Measurements from ENCODE around the gene XDH. TPM values are rescaled to one million over a fixed set of nuclear protein-coding genes. Genes with fewer than 3 reads are reported as not detected.

XDH gene
- total and polyA plus RNA-seq, 2 donors (not counting 1 experiment from before 2014, with no cell fraction given) = 0.50 to 0.59 TPM

GRCh38 chr2:31411771-31412170, 2.8 kb downstream of the XDH start:
- Histone ChIP-seq H2AFZ (ENCODE audit: low read length) (no peak overlapping the region), H3K27me3 (ENCODE audit: control insufficient read depth, insufficient read depth, low read length) (no peaks in the 10 kb centered on the region), H3K79me2 (ENCODE audit: control insufficient read depth, insufficient read depth, low read length) (no peaks in the 10 kb centered on the region), H3K4me1 (ENCODE audit: control insufficient read depth, extremely low read depth, insufficient read depth, low read length) (no peaks in the 10 kb centered on the region), H3K9me3 (ENCODE audit: control insufficient read depth, insufficient read depth, low read depth, low read length) (no peaks in the 10 kb centered on the region), H3K4me2 (ENCODE audit: extremely low read depth, insufficient read depth, low read length) (no peak overlapping the region), H4K20me1 (ENCODE audit: control insufficient read depth, extremely low read depth, insufficient read depth, low read length) (no peaks in the 10 kb centered on the region), H3K4me3 (replicated peaks in 1 of 4; ENCODE audit: control extremely low read depth in 1 of 4, insufficient read depth in 1 of 4, low read depth in 3 of 4, low read length in 4 of 4) (no peak overlapping the region), H3K9ac (ENCODE audit: insufficient read depth, low read length) (no peak overlapping the region), H3K27ac (ENCODE audit: insufficient read depth, low read length) (no peak overlapping the region), H3K36me3 (ENCODE audit: control insufficient read depth, insufficient read depth, low read length) (no peaks in the 10 kb centered on the region)
- TF ChIP-seq, protein P1, sequence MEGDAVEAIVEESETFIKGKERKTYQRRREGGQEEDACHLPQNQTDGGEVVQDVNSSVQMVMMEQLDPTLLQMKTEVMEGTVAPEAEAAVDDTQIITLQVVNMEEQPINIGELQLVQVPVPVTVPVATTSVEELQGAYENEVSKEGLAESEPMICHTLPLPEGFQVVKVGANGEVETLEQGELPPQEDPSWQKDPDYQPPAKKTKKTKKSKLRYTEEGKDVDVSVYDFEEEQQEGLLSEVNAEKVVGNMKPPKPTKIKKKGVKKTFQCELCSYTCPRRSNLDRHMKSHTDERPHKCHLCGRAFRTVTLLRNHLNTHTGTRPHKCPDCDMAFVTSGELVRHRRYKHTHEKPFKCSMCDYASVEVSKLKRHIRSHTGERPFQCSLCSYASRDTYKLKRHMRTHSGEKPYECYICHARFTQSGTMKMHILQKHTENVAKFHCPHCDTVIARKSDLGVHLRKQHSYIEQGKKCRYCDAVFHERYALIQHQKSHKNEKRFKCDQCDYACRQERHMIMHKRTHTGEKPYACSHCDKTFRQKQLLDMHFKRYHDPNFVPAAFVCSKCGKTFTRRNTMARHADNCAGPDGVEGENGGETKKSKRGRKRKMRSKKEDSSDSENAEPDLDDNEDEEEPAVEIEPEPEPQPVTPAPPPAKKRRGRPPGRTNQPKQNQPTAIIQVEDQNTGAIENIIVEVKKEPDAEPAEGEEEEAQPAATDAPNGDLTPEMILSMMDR (conservative IDR thresholded peaks at IDR 0.05 in 1 of 2, IDR thresholded peaks at IDR 0.05 in 1 of 2; ENCODE audit: low read depth in 1 of 2, low read length in 2 of 2) = no peak
- TF ChIP-seq EZH2 (IDR thresholded peaks at IDR 0.05; ENCODE audit: low read length, missing control alignments) = no peak
- DNase-seq (ENCODE audit: low read depth in 2 of 2) = no peak

DNA sequence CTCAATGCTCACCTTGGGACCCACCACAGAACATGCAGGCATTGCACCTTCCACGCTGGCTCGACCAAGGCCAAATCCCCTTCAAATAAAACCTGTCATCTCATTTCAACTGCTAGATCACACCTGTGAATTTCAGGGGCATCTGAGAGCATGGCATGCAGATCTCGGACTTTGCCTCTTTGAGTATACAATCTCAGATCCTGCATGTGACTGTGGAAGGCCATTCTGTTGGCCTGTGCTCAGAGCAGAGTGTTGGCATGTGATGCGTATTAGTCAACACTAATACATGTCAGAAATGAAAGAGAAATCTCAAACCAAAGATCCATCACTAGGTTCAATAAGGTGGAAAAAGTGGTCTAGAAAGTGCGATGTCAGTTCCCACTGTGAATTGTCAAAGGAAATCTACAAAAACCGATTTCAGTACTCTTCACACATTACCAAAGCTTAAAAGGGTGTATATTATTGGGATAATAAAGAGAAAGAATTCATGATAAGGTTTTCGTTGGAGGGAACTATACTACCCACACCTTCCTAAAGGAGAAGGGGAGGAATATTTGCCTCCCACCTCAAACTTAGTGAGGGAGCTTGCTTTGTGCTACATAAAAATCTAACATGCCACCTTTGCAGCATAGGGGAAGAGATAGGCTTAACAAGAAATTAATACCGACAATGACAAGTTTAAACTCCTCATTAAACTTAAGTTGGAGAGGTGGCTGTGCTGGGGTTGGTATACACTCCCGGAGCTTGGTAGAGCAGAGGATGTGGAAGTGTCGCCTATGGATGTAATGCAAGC, 7.8 kb downstream of the XDH start:
- H3K79me2 ChIP-seq (ENCODE audit: control insufficient read depth, insufficient read depth, low read length) = no peaks in the 10 kb centered on the region
- no peaks in the 10 kb centered on the region for H3K27me3 ChIP-seq (ENCODE audit: control insufficient read depth, insufficient read depth, low read length)
- no peak for TF ChIP-seq EZH2 (IDR thresholded peaks at IDR 0.05; ENCODE audit: low read length, missing control alignments)
- TF ChIP-seq, protein P1 (conservative IDR thresholded peaks at IDR 0.05 in 1 of 2, IDR thresholded peaks at IDR 0.05 in 1 of 2; ENCODE audit: low read depth in 1 of 2, low read length in 2 of 2) = no peak

GRCh38 chr2:31404827-31405226, 9.7 kb downstream of the XDH start:
- H2AFZ ChIP-seq (ENCODE audit: low read length) = no peak overlapping the region

More for the DNA sequence above, 7.8 kb downstream of the XDH start:
- Histone ChIP-seq H3K27ac (ENCODE audit: insufficient read depth, low read length) (no peak overlapping the region), H4K20me1 (ENCODE audit: control insufficient read depth, extremely low read depth, insufficient read depth, low read length) (no peaks in the 10 kb centered on the region), H3K36me3 (ENCODE audit: control insufficient read depth, insufficient read depth, low read length) (no peaks in the 10 kb centered on the region), H2AFZ (ENCODE audit: low read length) (no peak overlapping the region), H3K4me2 (ENCODE audit: extremely low read depth, insufficient read depth, low read length) (no peak overlapping the region), H3K4me3 (replicated peaks in 1 of 4; ENCODE audit: control extremely low read depth in 1 of 4, insufficient read depth in 1 of 4, low read depth in 3 of 4, low read length in 4 of 4) (no peak overlapping the region), H3K4me1 (ENCODE audit: control insufficient read depth, extremely low read depth, insufficient read depth, low read length) (peaks cover 5% of the 10 kb centered on the region), H3K9me3 (ENCODE audit: control insufficient read depth, insufficient read depth, low read depth, low read length) (no peaks in the 10 kb centered on the region), H3K9ac (ENCODE audit: insufficient read depth, low read length) (no peak overlapping the region)
- no peak for DNase-seq (ENCODE audit: low read depth in 2 of 2)

More at GRCh38 chr2:31404827-31405226, 9.7 kb downstream of the XDH start:
- Histone ChIP-seq H3K79me2 (ENCODE audit: control insufficient read depth, insufficient read depth, low read length) (no peaks in the 10 kb centered on the region), H4K20me1 (ENCODE audit: control insufficient read depth, extremely low read depth, insufficient read depth, low read length) (no peaks in the 10 kb centered on the region), H3K9ac (ENCODE audit: insufficient read depth, low read length) (no peak overlapping the region), H3K27ac (ENCODE audit: insufficient read depth, low read length) (no peak overlapping the region), H3K4me2 (ENCODE audit: extremely low read depth, insufficient read depth, low read length) (no peak overlapping the region), H3K27me3 (ENCODE audit: control insufficient read depth, insufficient read depth, low read length) (no peaks in the 10 kb centered on the region), H3K9me3 (ENCODE audit: control insufficient read depth, insufficient read depth, low read depth, low read length) (no peaks in the 10 kb centered on the region), H3K36me3 (ENCODE audit: control insufficient read depth, insufficient read depth, low read length) (no peaks in the 10 kb centered on the region), H3K4me1 (ENCODE audit: control insufficient read depth, extremely low read depth, insufficient read depth, low read length) (peaks cover 15% of the 10 kb centered on the region), H3K4me3 (replicated peaks in 1 of 4; ENCODE audit: control extremely low read depth in 1 of 4, insufficient read depth in 1 of 4, low read depth in 3 of 4, low read length in 4 of 4) (no peak overlapping the region)
- TF ChIP-seq, protein P1 (conservative IDR thresholded peaks at IDR 0.05 in 1 of 2, IDR thresholded peaks at IDR 0.05 in 1 of 2; ENCODE audit: low read depth in 1 of 2, low read length in 2 of 2) = no peak
- TF ChIP-seq EZH2 (IDR thresholded peaks at IDR 0.05; ENCODE audit: low read length, missing control alignments) = no peak
- no peak for DNase-seq (ENCODE audit: low read depth in 2 of 2)
